HCEC 1CT (cell line): ENCODE results near the gene NSMCE4A.
"Not testable (repeated sequence)": the region's sequence is repeated elsewhere in the genome, so short reads cannot be mapped to it uniquely, and the experiment has no call there.

Experiments
- DNase-seq: peaks from one replicate; pipeline ENCODE4 v3.0.0-alpha.2; 2017

Gene NSMCE4A, protein sequence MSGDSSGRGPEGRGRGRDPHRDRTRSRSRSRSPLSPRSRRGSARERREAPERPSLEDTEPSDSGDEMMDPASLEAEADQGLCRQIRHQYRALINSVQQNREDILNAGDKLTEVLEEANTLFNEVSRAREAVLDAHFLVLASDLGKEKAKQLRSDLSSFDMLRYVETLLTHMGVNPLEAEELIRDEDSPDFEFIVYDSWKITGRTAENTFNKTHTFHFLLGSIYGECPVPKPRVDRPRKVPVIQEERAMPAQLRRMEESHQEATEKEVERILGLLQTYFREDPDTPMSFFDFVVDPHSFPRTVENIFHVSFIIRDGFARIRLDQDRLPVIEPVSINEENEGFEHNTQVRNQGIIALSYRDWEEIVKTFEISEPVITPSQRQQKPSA

DNA sequence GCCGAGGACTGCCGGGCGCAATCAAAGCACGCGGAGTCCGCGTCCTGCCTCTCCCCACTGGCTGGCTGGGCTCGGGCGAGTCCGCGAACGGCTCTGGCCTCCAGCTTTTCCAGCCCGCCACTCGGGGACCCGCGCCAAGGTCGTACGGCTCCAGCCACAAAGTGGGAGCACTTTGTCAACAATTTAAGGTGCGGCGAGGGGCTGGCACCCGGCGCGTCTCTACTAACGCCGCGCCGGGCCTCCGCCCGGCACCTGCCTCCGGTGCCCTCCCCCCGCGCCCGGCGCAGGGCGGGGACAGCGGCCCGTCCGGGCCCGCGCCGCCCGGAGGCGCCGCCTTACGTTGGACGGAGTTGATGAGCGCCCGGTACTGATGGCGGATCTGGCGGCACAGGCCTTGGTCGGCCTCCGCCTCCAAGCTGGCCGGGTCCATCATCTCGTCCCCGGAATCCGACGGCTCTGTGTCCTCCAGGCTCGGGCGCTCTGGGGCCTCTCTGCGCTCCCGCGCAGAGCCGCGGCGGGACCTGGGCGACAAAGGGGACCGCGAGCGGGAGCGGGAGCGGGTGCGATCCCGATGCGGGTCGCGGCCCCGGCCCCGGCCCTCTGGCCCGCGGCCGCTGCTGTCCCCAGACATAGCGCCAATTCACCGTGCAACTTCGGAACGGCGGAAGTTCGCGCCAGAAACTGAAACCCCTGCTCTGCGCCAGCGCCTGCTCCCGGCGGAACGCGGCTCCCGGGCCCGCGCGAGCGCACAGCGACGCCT lies at the start of gene NSMCE4A:
Gene NSMCE4A, minus strand, starts transcription at position 683 of the 760 bp plus-strand sequence. Its CDS starts 52 bp downstream, at position 631.
- peak; percentile 78 for DNase-seq

DNA sequence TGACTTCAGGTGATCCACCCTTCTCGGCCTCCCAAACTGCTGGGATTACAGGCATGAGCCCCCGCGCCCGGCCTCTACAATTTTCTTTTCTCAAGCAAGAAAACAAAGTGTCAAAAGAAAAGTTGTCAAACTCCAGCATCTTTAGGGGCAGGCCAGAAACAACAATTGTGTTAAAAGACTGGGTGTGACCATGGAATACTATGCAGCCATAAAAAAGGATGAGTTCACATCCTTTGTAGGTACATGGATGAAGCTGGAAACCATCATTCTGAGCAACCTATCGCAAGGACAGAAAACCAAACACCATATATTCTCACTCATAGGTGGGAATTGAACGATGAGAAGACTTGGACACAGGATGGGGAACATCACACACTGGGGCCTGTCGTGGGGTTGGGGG lies 48.2 kb upstream of the NSMCE4A start:
- not testable (repeated sequence) for DNase-seq

DNA sequence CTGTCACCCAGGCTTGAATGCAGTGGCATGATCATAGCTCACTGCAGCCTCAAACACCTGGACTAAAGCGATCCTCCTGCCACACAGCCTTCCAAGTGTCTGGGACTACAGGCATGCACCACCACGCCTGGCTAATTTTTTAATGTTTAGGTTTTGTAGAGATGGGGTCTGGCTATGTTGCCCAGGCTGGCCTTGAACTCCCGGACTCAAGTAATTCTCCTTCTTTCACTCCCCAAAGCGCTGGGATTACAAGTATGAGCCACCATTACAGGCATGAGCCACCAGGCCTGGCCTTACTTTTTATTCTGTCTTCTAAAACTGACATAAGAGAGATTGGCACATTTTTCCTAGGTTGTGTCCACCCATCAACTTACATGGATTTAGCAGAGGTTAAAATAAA lies 47.3 kb upstream of the NSMCE4A start:
- no peak for DNase-seq

DNA sequence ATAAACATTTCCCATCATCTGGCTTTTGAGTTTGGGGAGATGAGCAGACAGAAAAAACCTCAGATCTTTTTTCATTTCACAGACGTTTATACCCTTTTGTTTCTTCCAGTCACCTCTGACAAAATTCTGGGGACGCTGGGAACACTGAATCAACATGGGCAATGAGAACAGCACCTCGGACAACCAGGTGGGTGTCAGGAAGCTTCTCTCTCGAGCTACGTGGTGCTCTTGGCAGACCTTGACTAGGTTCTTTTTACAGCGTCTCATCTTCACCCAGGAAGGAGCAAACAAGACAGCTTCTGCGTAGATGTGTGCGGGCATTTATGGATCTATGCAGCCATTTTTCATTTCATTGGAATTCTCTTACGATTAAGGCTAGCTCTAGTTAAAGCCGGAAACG lies 46.8 kb upstream of the NSMCE4A start:
- no peak for DNase-seq

DNA sequence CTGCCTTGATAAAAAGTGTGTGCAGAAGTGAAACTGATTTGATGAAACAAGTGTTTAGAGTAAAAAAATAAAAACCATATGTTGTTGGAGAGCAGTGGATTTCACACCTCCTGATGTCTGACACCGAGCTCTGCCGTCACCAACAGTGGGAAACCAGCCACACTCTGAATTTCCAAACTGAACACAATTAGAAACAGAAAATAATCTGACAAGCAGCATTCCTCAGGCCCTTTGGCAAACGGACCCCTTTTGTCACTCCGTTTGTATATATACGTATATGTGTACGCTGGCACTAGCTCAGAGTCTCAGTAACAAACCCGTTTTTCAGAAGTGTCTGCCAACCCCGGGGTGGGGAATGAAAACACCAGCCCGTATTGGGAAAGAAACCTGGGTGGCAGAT lies 46.4 kb upstream of the NSMCE4A start:
- peak; percentile 10 for DNase-seq

DNA sequence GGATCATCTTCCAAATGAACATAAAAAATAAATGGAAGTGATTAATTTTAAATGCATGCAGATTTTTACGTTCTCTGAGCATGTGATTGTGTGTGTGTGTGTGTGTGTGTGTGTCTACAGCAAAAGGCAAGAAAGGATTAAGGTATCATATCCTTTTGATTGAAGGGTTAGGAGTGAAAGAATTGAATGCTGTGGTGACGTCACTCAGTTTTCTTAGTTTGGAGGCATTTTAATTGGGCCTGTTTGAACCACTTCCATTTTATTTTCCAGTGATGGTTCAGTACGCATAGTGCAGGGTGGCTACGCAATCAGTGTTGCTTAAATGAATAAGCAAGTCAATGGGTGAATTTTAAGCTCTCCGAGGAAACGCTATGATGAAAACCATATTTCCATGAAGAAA lies 45.2 kb upstream of the NSMCE4A start:
- DNase-seq, result no peak

DNA sequence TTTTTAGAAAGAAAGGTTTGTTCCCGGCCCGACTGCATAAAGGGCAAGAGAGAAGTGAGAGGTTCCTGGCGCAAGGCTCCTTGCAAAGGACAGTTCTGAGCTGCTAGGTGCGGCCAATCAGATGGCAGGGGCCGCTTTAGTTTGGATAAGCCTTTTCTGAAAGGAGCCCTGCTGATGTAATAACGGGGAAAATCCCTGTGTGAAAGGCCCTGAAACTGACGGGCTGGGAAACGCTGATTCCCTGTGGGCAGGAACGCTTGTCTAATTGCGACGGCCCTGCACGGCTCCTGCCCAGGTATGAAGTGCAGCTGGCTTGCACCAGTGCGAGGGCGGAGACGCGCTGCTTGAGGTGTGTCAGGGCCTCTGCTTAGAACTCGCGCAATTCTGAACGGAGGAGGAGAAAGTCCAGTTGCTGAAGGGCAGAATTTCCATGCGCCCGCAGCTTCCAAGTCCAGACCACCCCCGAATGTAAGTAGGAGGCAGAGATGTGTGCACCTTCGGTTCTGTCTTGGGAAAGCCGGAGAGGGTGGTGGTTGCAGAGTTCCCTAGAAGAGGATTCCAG lies 44.5 kb upstream of the NSMCE4A start:
- DNase-seq, result no peak

DNA sequence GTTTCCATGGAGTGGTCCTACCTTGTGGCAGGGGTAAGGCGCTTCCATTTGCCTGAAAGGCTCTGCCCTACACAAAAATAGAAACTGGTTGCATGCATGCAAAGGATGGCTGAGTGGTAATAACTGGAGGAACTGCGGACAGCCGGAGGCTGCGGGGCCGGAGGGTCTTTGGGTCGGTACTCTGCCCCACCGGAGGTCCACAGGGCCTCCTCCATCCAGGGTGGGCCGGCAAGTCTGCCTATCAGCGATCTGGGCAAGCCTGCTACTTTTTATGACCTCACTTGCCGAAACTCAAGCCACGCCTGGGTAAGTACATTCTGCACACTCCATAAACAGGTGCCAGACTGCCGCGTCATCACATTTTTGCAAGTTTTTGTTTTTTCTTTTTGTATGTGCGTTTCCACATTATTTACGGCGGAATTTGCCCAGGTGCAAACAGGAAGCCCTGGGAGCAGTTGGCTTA lies 44.0 kb upstream of the NSMCE4A start:
- DNase-seq, result no peak

DNA sequence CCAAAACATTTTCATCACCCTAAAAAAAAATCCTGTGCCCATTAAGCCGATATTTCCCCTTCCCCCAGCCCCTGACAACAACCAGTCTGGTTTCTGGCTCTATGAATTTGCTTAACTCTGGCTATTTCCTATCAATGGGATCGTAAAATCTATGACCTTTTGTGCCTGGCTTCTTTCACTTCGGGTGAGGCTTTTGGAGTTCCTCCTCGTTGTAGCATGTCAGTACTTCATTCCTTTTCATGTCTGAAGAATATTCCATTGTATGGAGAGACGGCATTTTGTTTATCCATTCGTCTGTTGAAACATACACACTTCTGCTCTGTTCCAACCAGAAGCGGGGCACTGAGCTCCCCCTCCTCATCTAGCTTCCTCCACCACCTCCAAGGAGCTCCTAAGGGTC lies 43.5 kb upstream of the NSMCE4A start:
- no peak for DNase-seq

DNA sequence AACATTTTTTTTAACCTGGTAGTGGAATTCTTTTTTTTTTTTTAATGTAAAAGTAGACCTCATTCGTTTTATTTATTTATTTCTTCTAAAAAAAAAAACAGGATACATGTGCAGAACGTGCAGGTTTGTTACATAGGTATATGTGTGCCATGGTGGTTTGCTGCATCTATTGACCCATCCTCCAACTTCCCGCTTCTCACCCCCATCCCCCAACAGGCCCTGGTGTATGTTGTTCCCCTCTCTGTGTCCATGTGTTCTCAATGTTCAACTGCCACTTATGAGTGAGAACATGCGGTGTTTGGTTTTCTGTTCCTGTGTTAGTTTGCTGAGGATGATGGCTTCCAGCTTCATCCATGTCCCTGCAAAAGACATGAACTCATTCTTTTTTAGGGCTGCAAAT lies 42.9 kb upstream of the NSMCE4A start:
- not testable (repeated sequence) for DNase-seq

DNA sequence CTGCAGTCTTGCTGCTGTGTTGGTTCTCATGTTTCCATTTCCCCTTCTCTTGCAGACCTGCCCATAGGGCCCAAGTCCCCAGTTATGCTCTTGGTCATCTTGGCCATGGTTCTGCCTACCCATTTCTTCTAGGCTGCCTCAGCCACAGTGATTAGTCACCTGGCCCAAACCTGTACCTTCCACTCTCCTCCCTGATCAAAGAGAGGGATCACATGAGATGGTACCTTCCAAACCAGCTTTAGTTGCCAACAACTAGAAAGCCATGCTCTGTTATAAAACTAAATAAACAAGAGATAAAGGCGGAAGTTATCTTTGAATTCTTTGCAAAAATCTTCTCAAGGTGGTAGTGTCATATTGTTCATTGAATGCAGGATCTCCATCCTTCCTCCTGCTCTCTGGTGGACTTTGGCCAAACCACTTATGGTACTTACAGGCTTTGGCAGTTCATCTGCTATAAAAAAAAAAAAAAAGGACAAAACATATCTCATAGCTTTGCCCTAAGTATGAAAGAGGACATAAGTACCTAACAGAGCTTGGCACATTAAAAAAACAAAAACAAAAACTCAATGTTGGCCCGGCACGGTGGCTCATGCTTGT lies 39.7 kb upstream of the NSMCE4A start:
- no peak for DNase-seq

DNA sequence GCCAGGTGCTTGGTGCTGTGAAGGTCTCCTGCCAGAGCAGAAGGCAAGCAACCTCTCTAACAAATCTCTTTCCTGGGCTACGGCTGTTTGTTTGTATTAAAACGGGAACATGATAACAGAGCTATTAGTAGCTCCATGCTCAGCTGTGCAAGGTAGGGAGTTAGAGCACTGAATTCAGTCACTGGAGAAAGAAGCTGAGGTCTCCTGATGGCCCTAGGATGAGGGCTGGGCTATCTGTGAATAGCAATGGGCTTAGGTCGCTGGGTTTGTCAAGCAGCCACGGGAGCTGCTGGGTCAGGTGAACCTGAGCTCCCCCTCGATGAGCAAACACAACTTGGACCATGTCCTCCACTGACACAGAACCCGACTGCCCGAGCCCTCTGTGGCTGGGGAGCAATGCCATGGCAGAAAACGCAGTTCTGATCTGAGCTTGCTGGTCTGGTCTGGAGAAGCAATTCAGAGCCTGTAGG lies 38.3 kb upstream of the NSMCE4A start:
- DNase-seq, result no peak

DNA sequence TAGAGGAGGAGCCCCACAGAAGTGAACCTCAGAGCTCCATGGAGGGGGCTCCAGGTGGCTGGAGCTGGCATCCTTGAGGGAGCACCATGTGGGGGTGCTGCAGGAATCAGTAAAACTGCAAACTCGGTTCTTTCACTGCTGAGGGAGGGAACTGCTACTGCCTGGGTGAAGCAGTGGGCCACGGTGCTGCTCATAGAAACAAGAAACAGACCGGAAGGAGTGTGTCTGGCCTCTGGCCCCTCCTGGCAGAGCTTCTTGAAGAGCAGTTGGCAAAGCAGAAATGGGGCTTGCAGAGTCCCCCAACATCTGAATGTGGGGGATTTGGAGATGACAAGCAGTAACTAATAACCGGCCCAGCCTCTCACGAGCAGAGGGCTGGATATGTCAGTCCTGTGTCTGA lies 37.7 kb upstream of the NSMCE4A start:
- no peak for DNase-seq

DNA sequence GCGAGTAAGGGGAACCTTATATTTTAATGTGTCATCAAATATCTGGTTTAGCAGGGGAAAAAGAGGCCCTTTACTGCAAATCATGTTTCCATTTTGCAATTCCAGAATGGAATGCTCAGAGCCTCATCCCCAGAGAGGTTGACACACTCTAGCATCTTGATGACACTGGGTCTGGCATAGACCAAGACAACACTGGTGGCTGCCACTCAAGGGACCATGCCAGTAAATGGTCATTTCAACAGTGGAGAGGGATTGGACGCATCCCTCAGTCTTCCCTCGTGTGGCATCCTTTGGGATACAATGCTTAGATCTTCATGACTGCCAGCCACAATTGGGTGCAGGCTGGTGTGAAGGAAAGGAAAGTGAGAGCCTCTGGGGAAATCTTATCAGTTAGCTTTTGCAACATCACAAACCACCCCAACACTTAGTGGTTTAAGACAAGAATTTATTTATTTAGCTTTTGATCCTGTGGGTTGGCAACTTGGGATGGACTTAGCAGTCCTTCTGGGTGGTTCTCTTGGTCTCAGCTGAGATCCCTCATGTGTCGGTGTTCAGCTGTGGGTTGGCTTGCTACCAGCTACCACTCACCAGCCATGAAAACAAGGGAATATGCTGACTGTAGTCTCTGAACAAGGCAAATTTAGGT lies 35.5 kb upstream of the NSMCE4A start:
- no peak for DNase-seq

DNA sequence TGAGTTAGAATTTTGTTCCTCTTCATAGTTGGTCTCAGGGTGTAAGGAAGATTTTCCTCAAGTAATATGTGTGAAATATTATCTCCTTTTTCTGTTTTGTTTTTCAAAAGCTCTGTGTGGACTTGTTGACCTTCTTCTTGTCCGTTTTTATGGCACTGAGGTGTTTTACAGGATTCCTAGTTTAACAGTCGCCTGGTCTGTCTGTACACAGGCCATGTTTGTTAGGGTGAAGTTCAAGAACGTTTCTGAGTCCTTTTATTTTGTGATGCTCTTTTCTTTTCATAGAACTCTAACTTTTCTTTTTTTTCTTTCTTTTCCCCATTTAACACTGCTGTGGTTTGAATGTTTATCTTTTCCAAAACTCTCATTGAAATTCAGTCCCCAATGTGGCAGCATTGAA lies 32.4 kb upstream of the NSMCE4A start:
- no peak for DNase-seq

DNA sequence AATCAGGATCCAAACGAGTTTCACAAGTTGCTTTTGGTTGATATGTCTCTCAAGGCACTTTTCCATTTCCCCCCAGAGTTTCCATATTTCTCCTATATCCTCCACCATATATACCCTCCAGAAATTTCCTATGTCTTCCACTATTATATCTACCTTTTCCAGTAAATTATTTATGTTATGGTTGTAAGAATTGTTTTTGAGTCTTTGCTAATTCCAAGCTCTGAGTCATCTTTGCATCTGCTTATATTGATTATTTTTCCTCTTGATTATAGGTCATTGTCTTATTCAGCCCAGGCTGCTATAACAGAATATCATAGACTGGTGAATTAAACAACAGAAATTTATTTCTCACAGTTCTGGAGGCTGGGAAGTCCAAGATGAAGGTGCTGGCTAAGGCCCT lies 26.7 kb upstream of the NSMCE4A start:
- DNase-seq, result no peak

DNA sequence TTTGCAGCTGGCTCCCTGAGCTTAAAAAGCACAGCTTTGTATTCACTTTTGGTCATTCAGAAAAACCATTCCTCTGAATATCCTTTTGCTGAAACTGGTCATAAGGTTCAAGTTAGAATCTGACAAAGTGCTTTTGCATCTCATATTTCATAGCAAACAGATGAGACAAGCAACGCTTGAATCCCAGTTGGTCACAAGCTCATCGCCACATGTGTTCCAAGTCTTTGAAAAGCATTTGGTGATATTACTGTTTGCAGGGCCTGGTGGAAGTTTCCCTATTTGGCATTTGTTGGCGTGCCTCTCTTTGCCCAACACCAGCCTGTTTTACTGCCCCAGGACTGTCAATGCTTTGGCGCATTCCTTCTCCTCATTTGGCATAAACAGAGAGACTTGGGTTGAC lies 24.3 kb upstream of the NSMCE4A start:
- no peak for DNase-seq

DNA sequence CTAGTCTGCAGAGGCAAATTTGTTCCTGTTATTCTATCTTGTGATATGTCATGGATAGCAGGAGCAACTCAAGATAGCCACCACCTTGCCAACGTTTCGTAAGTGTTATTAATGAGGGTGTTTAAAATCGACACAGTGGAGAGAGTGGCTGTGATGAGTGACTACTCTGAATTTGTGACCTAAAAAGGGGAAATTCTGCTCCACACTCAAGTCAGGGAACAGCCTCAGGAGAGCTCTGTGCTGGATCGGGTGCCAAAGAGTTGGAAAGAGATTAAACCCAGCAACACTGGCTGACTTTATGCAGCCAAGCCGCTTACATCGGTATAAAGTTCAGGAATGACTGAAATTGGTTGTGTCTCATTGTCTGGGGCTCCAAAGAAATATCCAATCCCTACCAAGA lies 23.4 kb upstream of the NSMCE4A start:
- no peak for DNase-seq

DNA sequence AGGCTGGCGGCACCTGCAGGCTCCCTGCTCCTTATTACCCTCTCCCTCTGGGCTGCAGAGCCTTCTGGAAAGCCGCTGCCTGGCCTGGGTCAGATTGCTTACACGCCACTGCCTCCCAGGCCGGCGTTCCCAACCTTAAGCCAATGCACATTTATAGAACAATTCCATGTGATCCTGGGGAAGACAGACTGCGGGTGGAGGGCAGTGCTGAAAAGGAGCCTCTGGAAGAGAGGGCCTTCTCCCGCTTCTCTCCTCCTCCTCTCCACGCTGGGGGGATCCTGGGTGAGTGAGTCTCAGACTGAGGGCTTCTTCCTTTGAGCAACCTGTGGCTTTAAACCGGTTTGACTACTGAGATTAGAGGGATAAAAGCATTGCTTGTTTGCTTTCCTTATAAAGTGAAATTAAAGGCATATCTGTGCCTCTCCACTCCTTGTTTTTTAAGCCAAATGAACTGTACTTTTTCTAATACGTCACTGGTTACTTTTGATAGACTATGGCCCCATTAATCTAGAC lies 19.5 kb upstream of the NSMCE4A start:
- no peak for DNase-seq

DNA sequence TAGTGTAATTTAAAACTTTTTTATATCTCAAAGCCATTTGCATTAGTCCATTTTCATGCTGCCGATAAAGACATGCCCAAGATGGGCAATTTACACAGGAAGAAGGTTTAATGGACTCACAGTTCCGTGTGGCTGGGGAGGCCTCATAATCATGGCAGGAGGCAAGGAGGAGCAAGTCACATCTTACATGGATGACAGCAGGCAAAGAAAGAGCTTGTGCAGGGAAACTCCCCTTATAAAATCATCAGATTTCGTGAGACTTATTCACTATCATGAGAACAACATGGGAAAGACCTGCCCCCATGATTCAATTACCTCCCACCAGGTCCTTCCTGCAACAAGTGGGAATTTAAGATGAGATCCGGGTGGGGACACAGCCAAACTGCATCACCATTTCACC lies 16.7 kb upstream of the NSMCE4A start:
- not testable (repeated sequence) for DNase-seq

DNA sequence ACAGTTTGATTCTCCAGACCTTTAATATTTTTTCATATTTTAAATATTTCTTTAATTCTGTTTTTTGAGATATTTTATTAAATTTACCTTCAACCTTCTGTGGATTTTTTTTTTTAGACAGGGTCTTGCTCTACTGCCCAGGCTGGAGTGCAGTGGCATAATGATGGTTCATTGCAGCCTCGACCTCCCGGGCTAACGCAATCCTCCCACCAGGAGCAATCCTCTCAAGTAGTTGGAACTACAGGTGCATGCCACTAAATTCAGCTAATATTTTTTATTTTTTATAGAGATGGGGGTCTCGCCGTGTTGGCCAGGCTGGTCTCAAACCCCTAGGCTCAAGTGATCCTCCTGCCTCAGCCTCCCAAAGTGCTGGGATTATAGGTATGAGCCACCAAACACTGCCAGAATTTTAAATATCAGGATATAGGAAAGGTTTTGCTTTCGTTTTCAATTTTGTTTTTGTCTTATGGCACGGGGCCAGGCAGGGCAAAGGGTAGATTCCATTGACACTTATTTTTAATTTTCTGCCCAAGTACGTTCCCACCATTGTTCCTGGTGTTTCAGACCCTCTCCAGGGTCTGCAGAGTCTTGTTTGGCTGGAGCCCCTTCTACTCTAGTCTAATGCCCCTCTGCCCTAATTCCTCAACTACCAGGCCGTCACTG lies 15.1 kb upstream of the NSMCE4A start:
- DNase-seq, result no peak
